NCI-H1105 (cell line): Measurements from ENCODE around the gene ADAM22.
A peak's percentile ranks its signal among the peaks of the same experiment; 100 is the strongest.

Experiments used
- DNase-seq: peaks from one replicate; lab custom pipeline; 2025; lab: John Stamatoyannopoulos, UW

ADAM22 gene

GRCh38 chr7:88218836-88219605 is 285.0 kb downstream of the ADAM22 start:
- DNase-seq: peak; percentile 51

DNA sequence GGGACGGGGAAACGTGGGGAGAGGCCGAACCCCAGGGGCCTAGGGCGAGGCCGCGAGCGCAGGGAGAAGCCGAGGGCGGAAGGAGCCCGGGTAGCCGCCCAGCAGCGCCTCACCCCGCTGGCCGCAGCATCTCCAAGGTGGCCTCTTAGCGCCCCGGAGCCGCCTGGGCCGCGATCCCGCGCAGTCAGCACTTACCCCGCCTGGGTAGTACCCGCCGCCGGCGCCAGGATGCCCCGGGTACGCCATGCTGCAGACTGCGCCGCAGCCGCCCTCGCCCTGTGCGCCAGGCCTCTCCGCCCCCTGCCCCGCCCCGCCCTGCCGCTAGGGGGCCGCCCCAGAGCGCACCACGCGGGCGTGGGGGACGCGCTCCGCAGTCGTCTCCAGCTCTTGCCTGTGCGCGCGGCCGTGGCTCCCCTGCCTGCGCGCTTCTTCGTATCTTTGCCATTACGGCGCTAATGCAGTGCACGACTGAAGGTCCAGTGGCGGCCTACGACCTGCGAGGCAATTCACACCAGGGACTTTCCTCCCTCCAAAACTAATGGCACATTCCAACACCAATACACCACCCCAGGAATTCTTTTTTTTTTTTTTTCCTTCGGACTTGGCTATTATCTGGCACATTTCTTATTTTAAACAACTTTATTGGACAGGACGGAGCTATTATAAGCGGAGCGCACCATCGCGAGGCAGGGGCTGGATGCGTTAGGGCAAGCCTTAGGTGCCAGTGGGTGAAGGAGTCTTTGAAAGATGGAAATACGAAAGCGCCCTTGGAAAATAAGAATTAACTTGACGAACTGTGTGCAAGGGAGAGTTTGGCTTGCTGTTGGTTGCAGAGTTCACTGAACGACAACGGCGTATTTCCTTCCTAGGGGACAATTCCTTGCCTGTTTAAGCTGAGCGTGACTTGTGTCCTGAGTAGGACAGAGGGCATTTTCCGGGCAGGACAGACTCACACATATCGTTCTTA is 286.0 kb downstream of the ADAM22 start, which contains the start of gene SRI:
TSS of gene SRI (minus strand) at position 258 of the 967 bp plus-strand sequence. CDS start at position 246, 12 bp downstream.
- DNase-seq: peak; percentile 72

GRCh38 chr7:88223265-88223664 is 289.2 kb downstream of the ADAM22 start:
- DNase-seq: no peak

- no peak for DNase-seq
Measured at GRCh38 chr7:88224601-88225275, 290.7 kb downstream of the ADAM22 start.

- no peak for DNase-seq
Measured at GRCh38 chr7:88226201-88226600, 292.1 kb downstream of the ADAM22 start.

- no peak for DNase-seq
Measured at GRCh38 chr7:88226886-88227516, 292.9 kb downstream of the ADAM22 start.

GRCh38 chr7:88229302-88229995 is 295.4 kb downstream of the ADAM22 start:
- DNase-seq: no peak

- DNase-seq: no peak
Measured at GRCh38 chr7:88230646-88231045, 296.6 kb downstream of the ADAM22 start.

- no peak for DNase-seq
Measured at GRCh38 chr7:88233828-88234227, 299.8 kb downstream of the ADAM22 start.

DNA sequence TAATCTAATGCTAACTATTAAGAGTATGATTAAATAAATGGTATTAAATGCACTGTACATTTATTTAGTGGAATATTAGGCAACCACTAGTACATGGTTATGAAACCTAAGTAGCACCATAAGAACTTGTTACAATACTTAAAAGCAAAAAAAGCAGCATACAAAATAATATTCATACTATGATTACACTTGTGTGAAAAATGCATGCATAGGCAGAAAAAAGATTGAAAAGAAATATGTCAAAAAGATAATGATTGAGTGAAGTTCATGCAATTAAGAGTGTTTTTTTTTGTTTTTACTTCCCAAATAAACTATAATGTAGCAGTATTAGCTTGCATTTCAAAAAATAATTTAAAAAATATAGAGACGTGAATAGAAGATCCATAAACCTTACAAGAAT is 305.8 kb downstream of the ADAM22 start:
- DNase-seq: no peak

DNA sequence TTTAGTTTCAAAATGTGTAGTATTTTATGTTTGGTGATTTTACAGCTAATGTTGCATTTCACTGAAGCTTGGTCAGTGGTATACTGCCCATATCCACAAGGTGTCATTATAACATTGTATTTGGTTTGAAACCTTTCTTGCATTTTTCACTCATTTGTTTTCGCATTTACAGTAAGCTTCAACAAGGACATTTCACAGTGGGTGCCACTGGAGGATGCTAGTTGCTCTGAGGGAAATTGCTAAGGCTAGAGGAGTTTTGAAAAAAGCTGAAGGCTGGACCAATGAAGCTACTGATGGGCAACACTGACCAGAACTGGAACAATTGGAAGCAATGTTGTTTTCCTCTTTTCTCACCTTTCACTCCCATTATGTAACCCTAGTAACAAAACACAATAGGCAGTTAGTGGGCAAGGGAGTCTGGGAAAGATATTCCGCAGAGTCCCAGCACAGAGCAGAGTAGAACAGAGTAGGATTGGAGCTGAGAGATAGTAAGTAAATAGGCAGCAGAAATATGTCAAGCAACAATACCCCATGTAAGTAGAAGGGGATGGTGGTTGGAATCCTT is 309.4 kb downstream of the ADAM22 start:
- DNase-seq: peak; percentile 33

GRCh38 chr7:88244258-88244657 is 310.2 kb downstream of the ADAM22 start:
- no peak for DNase-seq
